ENCODE results near the gene ATG9A. TPM values are rescaled to one million over a fixed set of nuclear protein-coding genes. Genes with fewer than 3 reads are reported as not detected.

The ATG9A gene
- total and polyA plus RNA-seq, 2 donors (not counting 1 experiment from before 2014, with no cell fraction given) = 41.8 to 65.5 TPM

GRCh38 chr2:219269362-219270054, 40.1 kb upstream of the ATG9A start:
- TF ChIP-seq EZH2 (IDR thresholded peaks at IDR 0.05; ENCODE audit: borderline replicate concordance, insufficient read depth, low read depth, low read length, poor library complexity, severe bottlenecking) (no peak), CTCF (IDR thresholded peaks at IDR 0.05) (no peak)
- Histone ChIP-seq H3K27me3 (replicated peaks in 1 of 4; ENCODE audit: control extremely low read depth in 1 of 4, control insufficient read depth in 3 of 4, insufficient read depth in 4 of 4, low read length in 3 of 4) (no peaks in the 10 kb centered on the region), H3K4me1 (ENCODE audit: control insufficient read depth in 2 of 2, insufficient read depth in 2 of 2, low read length in 2 of 2) (no peaks in the 10 kb centered on the region), H3K4me3 (ENCODE audit: control extremely low read depth in 1 of 5, extremely low read depth in 1 of 5, insufficient read depth in 1 of 5, low read depth in 2 of 5, low read length in 4 of 5) (no peak overlapping the region), H3K27ac (ENCODE audit: low read length in 2 of 2) (no peak overlapping the region), H3K9me3 (ENCODE audit: control extremely low read depth in 1 of 3, control insufficient read depth in 2 of 3, insufficient read depth in 1 of 3, low read length in 2 of 3) (no peaks in the 10 kb centered on the region), H3K4me2 (replicated peaks; ENCODE audit: low read depth, low read length, poor library complexity, severe bottlenecking) (no peak overlapping the region), H3K9ac (ENCODE audit: low read length) (no peak overlapping the region), H3K79me2 (ENCODE audit: control insufficient read depth, insufficient read depth, low read length) (peaks cover 16% of the 10 kb centered on the region), H2AFZ (ENCODE audit: insufficient read depth, low read depth, low read length, poor library complexity, severe bottlenecking) (no peak overlapping the region), H4K20me1 (ENCODE audit: control insufficient read depth, insufficient read depth, low read length, poor library complexity, severe bottlenecking) (no peaks in the 10 kb centered on the region), H3K36me3 (replicated peaks in 1 of 2; ENCODE audit: control extremely low read depth in 1 of 2, control insufficient read depth in 1 of 2, extremely low read depth in 1 of 2, insufficient read depth in 2 of 2, low read length in 1 of 2) (no peaks in the 10 kb centered on the region)
- no peak overlapping the region for H3K4me3 Mint-ChIP-seq
- DNase-seq (no peak), ATAC-seq (ENCODE audit: low read depth) (no peak)
- H3K9me3 Mint-ChIP-seq (ENCODE audit: insufficient read depth) = no peaks in the 10 kb centered on the region
- peaks cover 5% of the 10 kb centered on the region for H3K4me1 Mint-ChIP-seq
- no peaks in the 10 kb centered on the region for H3K27me3 Mint-ChIP-seq
- CTCF ChIA-PET = interaction anchor here (0.9 to 1.5 kb wide), 4 partner anchors 9 to 111 kb away, joined by 3 to 5 read pairs (median 3); no protein-coding TSS in a partner anchor
- POLR2A ChIA-PET = no interaction called here
- 92% methylated on average over 8 of the region's 8 CpGs for WGBS (ENCODE audit: insufficient coverage)
- intact Hi-C loops (cut with micrococcal nuclease) = loop anchor here (10.0 kb wide), 1 partner anchor 325 kb away; the partner anchor contains the start of gene STK11IP
- no peak overlapping the region for H3K27ac Mint-ChIP-seq

- H3K27ac Mint-ChIP-seq = no peak overlapping the region
- H3K9me3 Mint-ChIP-seq (ENCODE audit: insufficient read depth) = no peaks in the 10 kb centered on the region
- Histone ChIP-seq H3K4me1 (ENCODE audit: control insufficient read depth in 2 of 2, insufficient read depth in 2 of 2, low read length in 2 of 2) (no peaks in the 10 kb centered on the region), H3K9ac (ENCODE audit: low read length) (no peak overlapping the region), H3K27me3 (replicated peaks in 1 of 4; ENCODE audit: control extremely low read depth in 1 of 4, control insufficient read depth in 3 of 4, insufficient read depth in 4 of 4, low read length in 3 of 4) (no peaks in the 10 kb centered on the region), H3K9me3 (ENCODE audit: control extremely low read depth in 1 of 3, control insufficient read depth in 2 of 3, insufficient read depth in 1 of 3, low read length in 2 of 3) (no peaks in the 10 kb centered on the region), H3K36me3 (replicated peaks in 1 of 2; ENCODE audit: control extremely low read depth in 1 of 2, control insufficient read depth in 1 of 2, extremely low read depth in 1 of 2, insufficient read depth in 2 of 2, low read length in 1 of 2) (no peaks in the 10 kb centered on the region), H3K4me3 (ENCODE audit: control extremely low read depth in 1 of 5, extremely low read depth in 1 of 5, insufficient read depth in 1 of 5, low read depth in 2 of 5, low read length in 4 of 5) (no peak overlapping the region), H4K20me1 (ENCODE audit: control insufficient read depth, insufficient read depth, low read length, poor library complexity, severe bottlenecking) (no peaks in the 10 kb centered on the region), H3K4me2 (replicated peaks; ENCODE audit: low read depth, low read length, poor library complexity, severe bottlenecking) (no peak overlapping the region), H3K27ac (ENCODE audit: low read length in 2 of 2) (no peak overlapping the region), H2AFZ (ENCODE audit: insufficient read depth, low read depth, low read length, poor library complexity, severe bottlenecking) (no peak overlapping the region), H3K79me2 (ENCODE audit: control insufficient read depth, insufficient read depth, low read length) (peaks cover 8% of the 10 kb centered on the region)
- no peaks in the 10 kb centered on the region for H3K4me1 Mint-ChIP-seq
- no peak for ATAC-seq (ENCODE audit: low read depth)
- CTCF ChIA-PET = interaction anchor here (1.0 to 1.5 kb wide), 2 partner anchors 10 to 12 kb away, joined by 3 read pairs; no protein-coding TSS in a partner anchor
- intact Hi-C loops (cut with micrococcal nuclease) = no loop called here
- no peaks in the 10 kb centered on the region for H3K27me3 Mint-ChIP-seq
- DNase-seq = no peak
- POLR2A ChIA-PET = no interaction called here
- no CpG with 5 or more reads among the region's 2 CpGs for WGBS (ENCODE audit: insufficient coverage)
- H3K4me3 Mint-ChIP-seq = no peak overlapping the region
- no peak for TF ChIP-seq EZH2 (IDR thresholded peaks at IDR 0.05; ENCODE audit: borderline replicate concordance, insufficient read depth, low read depth, low read length, poor library complexity, severe bottlenecking)
- TF ChIP-seq CTCF (IDR thresholded peaks at IDR 0.05) = no peak
These were observed 38.9 kb upstream of the ATG9A start for GRCh38 chr2:219268294-219268693.
